ENCODE results near the gene NDUFA11.
A peak's percentile ranks its signal among the peaks of the same experiment; 100 is the strongest.

NDUFA11 gene

GRCh38 chr19:5916181-5916708, 12.7 kb upstream of the NDUFA11 start:
- TF ChIP-seq, protein P1, sequence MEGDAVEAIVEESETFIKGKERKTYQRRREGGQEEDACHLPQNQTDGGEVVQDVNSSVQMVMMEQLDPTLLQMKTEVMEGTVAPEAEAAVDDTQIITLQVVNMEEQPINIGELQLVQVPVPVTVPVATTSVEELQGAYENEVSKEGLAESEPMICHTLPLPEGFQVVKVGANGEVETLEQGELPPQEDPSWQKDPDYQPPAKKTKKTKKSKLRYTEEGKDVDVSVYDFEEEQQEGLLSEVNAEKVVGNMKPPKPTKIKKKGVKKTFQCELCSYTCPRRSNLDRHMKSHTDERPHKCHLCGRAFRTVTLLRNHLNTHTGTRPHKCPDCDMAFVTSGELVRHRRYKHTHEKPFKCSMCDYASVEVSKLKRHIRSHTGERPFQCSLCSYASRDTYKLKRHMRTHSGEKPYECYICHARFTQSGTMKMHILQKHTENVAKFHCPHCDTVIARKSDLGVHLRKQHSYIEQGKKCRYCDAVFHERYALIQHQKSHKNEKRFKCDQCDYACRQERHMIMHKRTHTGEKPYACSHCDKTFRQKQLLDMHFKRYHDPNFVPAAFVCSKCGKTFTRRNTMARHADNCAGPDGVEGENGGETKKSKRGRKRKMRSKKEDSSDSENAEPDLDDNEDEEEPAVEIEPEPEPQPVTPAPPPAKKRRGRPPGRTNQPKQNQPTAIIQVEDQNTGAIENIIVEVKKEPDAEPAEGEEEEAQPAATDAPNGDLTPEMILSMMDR (conservative IDR thresholded peaks at IDR 0.05; ENCODE audit: low read length): no peak
- H3K4me3 ChIP-seq (ENCODE audit: low read length): no peak overlapping the region
- no peak for DNase-seq (ENCODE audit: low read depth)

DNA sequence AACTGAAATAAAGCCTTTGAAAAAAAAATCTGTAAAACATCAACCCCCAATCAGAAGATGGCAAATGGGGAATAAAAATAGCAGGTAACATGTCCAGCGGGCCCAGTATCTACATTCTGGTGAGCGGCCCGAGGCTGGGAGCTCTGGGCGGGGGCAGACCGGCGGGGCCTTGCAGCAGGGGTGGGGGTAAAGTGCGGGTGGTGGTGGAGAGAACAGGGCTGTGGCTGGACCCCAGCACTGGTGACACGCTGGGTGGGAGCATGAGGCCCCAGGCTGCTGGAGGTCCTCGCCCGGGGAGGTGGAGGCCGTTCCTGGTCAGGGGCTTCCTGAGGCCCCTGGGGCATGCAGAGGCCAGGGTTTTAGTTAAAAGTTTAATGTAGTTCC, 12.2 kb upstream of the NDUFA11 start:
- DNase-seq (ENCODE audit: low read depth): no peak
- TF ChIP-seq, protein P1 (conservative IDR thresholded peaks at IDR 0.05; ENCODE audit: low read length): no peak

DNA sequence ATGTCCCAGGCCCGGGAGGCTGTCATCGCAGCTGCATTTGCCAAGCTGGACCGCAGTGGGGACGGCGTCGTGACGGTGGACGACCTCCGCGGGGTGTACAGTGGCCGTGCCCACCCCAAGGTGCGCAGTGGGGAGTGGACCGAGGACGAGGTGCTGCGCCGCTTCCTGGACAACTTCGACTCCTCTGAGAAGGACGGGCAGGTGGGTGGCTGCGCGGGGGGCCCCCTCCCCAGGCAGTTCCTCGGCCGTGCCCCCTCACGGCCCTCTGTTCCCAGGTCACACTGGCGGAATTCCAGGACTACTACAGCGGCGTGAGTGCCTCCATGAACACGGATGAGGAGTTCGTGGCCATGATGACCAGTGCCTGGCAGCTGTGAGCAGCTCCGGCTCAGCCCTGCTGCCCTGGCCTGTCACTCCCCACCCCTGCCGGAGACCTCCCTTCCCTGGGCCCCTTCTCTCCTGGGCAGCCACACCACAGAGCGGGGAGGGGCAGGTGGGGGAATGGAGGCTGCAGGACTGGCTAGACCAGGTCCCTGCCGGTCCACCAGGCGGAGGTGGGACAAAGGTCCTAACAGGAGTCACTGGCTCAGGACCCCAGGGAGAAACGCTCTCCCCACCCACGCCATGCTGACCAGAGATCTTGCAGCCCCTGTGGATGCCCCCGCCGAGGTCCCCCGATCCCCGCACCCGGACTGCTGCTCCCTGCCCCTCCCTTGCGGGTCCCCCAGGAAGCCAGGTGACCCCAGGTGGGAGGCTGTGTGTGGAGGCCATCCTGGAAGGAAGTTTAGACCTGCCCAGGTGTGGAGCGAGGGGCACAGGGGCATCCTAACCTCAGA, 11.6 kb upstream of the NDUFA11 start:
- no peak for DNase-seq (ENCODE audit: low read depth)
- TF ChIP-seq, protein P1 (conservative IDR thresholded peaks at IDR 0.05; ENCODE audit: low read length): no peak
- no peak overlapping the region for H3K4me3 ChIP-seq (ENCODE audit: low read length)

More for the DNA sequence above, 12.2 kb upstream of the NDUFA11 start:
- H3K4me3 ChIP-seq (ENCODE audit: low read length): no peak overlapping the region

- no peak for DNase-seq (ENCODE audit: low read depth)
- no peak overlapping the region for H3K4me3 ChIP-seq (ENCODE audit: low read length)
- TF ChIP-seq, protein P1 (conservative IDR thresholded peaks at IDR 0.05; ENCODE audit: low read length): no peak
Observed at GRCh38 chr19:5914358-5914774, 10.8 kb upstream of the NDUFA11 start.

DNA sequence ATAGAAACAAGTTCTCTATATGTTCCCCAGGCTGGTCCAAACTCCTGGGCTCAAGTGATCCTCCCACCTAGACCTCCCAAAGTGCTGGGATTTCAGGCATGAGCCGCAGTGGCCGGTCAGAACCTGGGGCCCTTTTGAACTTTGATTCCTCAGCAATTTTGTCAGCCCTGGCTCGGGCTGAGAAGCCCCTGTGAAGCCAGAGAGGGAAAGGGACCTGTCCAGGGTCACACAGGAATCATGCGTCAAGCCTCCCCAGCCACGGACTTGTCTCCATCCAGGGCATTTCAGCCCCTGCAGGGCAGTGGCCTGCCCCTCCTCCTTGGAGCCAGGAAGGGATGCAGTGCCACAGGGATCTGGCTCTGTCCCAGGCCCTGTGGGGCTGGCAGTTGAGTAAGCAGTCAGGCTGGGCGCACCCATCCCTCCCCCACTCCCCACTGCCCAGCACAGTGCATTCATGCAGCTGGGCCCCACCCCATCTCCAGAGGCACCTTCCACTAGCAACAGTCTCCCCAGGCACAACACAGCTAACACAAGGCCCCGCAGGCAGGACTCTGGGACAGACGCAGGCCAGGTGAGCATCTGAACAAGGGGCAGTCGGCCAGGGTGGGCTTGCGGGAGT, 10.3 kb upstream of the NDUFA11 start, which contains the start of gene CAPS:
CAPS (plus strand) TSS at position 516 of the 619 bp plus-strand sequence. CDS start 153 bp downstream, outside the sequence.
- peak; percentile 80 for DNase-seq (ENCODE audit: low read depth)
- H3K4me3 ChIP-seq (ENCODE audit: low read length): no peak within 1 kb of the TSS
- TF ChIP-seq, protein P1 (conservative IDR thresholded peaks at IDR 0.05; ENCODE audit: low read length): no peak

DNA sequence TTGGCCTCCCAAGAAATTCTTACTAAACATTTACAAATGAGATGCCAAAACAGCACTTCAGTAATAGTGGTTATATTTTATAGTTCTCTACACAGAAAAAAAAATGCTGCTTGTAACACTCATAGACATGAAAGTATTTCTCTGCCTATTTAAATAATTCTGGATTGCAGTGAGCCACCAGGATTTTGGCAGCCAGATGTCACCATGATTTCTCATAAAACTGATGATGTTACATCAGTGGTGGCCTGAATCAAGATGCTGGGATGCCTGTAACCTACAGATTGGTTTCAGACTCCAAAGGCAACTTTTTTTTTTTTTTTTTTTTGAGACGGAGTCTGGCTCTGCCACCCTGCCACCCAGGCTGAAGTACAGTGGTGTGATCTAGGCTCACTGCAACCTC, 7.8 kb upstream of the NDUFA11 start:
- peak; percentile 77 for DNase-seq (ENCODE audit: low read depth)
- TF ChIP-seq, protein P1 (conservative IDR thresholded peaks at IDR 0.05; ENCODE audit: low read length): no peak
- no peak overlapping the region for H3K4me3 ChIP-seq (ENCODE audit: low read length)

DNA sequence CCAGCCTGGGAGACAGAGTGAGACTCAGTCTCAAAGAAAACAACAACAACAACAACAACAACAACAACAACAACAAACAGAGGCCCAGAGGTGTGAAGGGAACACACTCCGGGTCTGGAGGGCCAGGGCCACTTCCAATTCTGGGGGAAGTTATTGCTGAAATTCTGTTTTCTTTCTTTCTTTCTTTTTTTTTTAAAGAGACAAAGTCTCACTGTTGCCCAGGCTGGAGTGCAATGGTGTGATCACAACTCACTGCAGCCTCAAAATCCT, 7.0 kb upstream of the NDUFA11 start:
- H3K4me3 ChIP-seq (ENCODE audit: low read length): no peak overlapping the region
- DNase-seq (ENCODE audit: low read depth): no peak
- TF ChIP-seq, protein P1 (conservative IDR thresholded peaks at IDR 0.05; ENCODE audit: low read length): no peak

All from AG10803 (cell line).